ENCODE data around the gene PIAS4.

- no peak for TF ChIP-seq CTCF (IDR thresholded peaks at IDR 0.05; ENCODE audit: low read depth, low read length, poor library complexity, severe bottlenecking)
- TF ChIP-seq EZH2phosphoT487 (IDR thresholded peaks at IDR 0.05; ENCODE audit: borderline replicate concordance, low read length), result no peak
Measured at GRCh38 chr19:4025317-4025716, 17.8 kb downstream of the PIAS4 start.
